HFF-Myc (cell line): ENCODE measurements around the gene ARMH3.

Source experiments
- DNase-seq: peaks from one replicate; pipeline ENCODE4 v3.0.0-alpha.2; 2011; ENCODE audit warnings: low read depth; ENCODE audit errors: extremely low read depth
- H3K4me3 ChIP-seq: replicated peaks from 2 replicates; pipeline ENCODE4 v1.5.1; 2011; ENCODE audit warnings: low read depth, mild to moderate bottlenecking, control low read depth, low read length
- CTCF ChIP-seq: IDR thresholded peaks from 2 replicates; pipeline ENCODE4 v1.5.1; 2012; ENCODE audit warnings: mild to moderate bottlenecking, low read depth, low read length, control low read depth; ENCODE audit errors: missing control alignments

The ARMH3 gene

GRCh38 chr10:102085336-102085735 is 29.4 kb upstream of the ARMH3 start:
- no peak overlapping the region for H3K4me3 ChIP-seq
- DNase-seq = no peak
- no peak for TF ChIP-seq CTCF

GRCh38 chr10:102083541-102083940 is 27.6 kb upstream of the ARMH3 start:
- no peak for TF ChIP-seq CTCF
- H3K4me3 ChIP-seq = no peak overlapping the region
- DNase-seq = no peak

- no peak overlapping the region for H3K4me3 ChIP-seq
- peak; percentile 98 for TF ChIP-seq CTCF
- peak; percentile 65 for DNase-seq
These were observed 16.9 kb upstream of the ARMH3 start for GRCh38 chr10:102072673-102073527.

GRCh38 chr10:102069071-102069470 is 13.1 kb upstream of the ARMH3 start:
- DNase-seq = no peak
- no peak overlapping the region for H3K4me3 ChIP-seq
- no peak for TF ChIP-seq CTCF

GRCh38 chr10:102068216-102068615 is 12.2 kb upstream of the ARMH3 start:
- no peak for DNase-seq
- no peak for TF ChIP-seq CTCF
- no peak overlapping the region for H3K4me3 ChIP-seq

- DNase-seq = no peak
- no peak for TF ChIP-seq CTCF
- peak overlapping the region; percentile 69 for H3K4me3 ChIP-seq
These were observed 11.3 kb upstream of the ARMH3 start for GRCh38 chr10:102067091-102067916.
